Measurements from ENCODE around the gene TBX5.
A peak's percentile ranks its signal among the peaks of the same experiment; 100 is the strongest.

TBX5 gene

DNA sequence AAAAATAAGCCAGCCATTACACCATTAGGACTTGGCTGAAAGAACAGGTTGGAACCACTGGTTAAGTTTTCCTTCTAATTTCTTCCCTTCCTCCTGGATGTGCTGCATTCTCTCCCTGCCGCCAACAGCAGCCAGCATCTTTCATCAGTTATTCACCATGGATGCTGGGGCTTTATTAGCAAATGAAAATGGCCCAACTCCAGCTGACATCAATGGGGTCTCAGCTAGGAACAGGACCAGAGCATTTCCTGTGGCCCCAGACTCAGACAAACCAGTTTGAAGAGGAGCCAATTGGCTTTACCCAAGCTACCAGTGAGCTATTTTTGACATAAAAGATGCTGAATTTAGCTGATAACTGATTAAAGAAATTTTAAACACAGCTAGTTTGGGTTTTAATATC lies 26.0 kb upstream of the TBX5 start:
- DNase-seq: no peak

DNA sequence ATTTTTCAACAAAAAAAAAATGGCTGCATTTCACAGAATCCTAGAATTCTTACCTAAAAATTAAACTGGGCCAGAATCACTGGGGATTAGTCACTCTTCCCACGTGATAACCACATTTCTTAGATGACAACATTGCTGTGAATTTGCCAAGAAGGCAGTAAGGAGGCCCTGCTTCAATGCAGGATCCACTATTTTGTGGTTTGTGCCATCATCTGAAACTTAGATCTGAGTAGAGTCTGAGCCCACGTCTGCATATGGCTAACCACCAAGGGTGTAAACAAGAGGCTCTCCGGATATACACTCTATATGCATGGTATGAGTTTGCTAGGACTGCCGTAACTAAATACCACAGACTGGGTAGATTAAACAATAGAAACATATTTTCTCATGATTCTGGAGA lies 24.4 kb upstream of the TBX5 start:
- no peak for DNase-seq

GRCh38 chr12:114425031-114425626 lies 19.2 kb upstream of the TBX5 start:
- DNase-seq: no peak

DNA sequence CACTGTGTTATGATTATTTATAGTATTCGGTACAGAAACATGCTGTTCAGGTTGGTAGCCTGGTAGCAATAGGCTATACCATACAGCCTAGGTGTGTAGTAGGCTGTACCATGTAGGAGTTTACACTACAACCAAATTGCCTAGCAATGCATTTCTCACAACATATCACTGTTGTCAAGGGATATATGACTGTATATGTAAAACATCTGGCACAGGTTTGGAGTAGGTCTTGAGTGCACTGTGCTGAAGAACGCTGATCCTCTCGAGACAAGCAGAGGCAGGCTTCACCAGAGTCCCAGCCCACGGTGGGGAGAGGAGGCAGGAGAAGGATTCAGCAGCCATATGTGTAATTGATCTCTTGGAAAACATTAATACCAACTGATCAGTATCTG lies 15.0 kb upstream of the TBX5 start:
- no peak for DNase-seq

- DNase-seq: no peak
Measured at GRCh38 chr12:114420182-114420943, 14.4 kb upstream of the TBX5 start.

DNA sequence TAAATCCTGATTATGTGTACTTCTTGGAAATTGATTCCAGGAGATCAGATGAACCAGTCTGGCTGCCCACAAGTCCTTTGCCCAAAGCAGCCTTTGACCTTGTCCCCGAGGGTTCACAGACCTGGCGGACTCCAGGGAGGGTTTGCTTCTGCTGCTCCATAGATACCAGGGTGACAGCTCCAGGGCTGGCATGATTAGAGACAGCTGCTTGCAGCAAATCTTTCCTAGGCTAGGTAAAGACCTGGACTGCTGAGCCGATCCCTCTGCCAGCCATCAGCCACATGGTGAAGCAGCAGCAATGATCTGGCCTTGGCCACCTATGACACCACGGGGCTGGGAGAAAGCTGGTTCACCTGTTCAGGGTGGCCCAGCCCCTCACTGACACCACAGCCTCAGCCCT lies 10.1 kb upstream of the TBX5 start:
- no peak for DNase-seq

- no peak for DNase-seq
Measured at GRCh38 chr12:114415525-114415868, 9.6 kb upstream of the TBX5 start.

GRCh38 chr12:114414866-114415524 lies 9.1 kb upstream of the TBX5 start:
- DNase-seq: no peak

DNA sequence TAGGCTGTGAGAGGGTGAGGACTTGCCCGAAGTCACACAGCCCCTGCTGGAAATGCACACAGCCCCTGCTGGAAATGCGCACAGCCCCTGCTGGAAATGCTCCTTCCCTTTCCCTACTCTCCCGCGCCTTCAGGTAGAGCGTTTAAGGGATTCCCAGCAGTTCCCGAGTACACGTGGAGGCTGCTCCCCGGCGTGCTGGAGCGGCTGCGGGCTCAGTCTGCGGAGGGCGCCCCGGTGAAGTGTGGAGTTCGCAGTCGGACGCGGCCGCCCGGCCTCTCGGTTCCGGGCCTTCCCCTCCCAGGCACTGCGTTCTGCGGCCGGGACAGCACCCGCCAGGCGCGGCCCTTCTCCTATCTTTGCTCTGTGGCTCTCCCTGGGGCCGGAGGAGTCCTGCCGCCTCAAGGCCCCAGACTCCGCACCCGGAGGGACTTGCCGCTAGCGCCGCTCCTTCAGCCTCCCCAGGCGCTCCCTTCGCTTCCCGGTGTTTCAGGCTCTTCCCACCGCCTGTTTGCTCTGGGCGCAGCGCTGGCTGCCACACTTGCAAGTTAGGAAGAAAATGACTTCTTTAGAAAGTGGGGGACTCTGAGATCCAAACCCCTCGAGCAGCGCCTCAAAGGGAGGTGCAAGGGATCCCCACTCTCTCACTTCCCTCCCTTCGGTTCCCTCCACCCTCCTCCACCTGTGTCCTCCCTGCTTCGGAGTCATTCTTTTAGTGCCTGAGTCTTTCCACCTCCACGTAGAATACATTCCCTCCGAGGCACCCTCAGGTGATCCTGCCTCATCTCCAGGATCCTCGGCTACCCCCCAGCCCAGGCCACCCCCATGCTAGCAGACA lies 8.3 kb upstream of the TBX5 start:
- DNase-seq: no peak

DNA sequence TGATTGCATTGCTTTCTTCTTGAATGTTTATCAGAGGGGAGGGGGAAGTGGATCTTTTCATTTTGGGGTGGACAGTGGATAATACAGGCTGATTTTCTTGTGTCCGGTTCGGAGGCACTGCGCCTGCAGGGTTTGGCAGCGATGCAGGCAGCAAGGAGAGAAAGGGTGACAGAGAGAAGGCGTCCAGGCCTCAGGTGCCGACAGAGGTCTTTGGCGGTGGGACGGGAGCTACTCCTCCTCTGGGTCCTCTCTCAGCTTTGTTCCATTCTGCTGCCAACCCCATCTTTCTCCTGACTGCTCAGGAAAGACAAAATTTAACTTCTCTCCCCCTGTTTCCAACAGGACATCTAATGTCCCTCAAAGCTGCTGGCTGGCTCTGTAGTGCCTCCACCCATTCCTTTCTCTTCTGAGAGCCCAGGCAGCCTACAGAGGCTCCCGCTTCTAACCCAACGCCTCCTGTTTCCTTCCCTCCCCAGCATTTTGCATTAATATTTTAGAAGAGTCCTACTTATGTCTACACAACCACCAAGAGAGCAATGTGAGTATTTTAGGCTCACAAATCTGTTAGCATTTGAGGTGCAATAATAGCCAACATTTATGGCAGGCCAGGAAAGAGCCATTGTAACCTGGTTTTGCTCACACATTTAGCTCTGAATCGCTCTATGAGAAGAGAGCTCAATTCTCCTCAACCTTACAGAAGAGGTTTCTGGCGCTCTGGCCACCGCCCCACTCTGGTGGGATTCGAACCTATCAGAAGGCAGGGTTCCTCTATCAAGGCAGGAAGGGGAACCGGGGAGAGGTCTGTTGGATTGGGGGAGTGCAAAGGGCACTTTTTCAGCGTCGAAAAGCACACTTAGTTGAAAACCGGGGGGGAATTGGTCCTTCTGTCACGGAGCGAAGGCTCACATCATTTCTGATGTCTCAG lies 7.1 kb upstream of the TBX5 start:
- no peak for DNase-seq

GRCh38 chr12:114412307-114412706 lies 6.4 kb upstream of the TBX5 start:
- no peak for DNase-seq

- no peak for DNase-seq
Measured at GRCh38 chr12:114411071-114411837, 5.3 kb upstream of the TBX5 start.

GRCh38 chr12:114409852-114410600 lies 4.1 kb upstream of the TBX5 start:
- no peak for DNase-seq

GRCh38 chr12:114408886-114409851 lies 3.2 kb upstream of the TBX5 start:
- DNase-seq: peak in 1 of 56 donors; percentile 6

- no peak for DNase-seq
Measured at GRCh38 chr12:114408471-114408885, 2.5 kb upstream of the TBX5 start.

DNA sequence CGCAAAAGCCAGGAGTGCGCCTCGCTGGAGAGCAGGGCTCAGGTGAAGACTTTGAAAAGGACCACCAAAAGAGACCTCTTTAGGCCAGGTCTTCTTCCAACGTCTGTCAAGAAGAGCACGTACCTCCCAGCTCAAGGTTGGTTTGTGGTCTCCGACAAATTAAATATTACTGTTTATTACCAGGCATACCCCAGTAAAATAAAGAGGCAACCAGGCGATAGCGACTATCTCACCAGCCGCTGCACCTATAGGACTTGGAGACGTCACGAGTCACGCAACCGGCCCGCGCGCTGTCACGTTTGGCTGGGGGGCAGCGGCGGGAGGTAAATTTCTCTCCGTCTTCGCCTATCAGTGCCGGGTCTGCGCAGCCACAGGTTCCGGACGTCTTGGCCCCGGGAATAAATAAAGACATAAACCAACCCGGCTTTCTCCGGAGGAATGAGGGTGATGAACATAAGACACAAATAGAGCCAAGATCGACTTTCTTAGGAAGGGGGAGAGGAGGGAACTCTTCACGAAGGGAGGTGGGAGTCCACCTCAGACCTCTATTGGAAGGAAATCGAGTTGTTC lies 2.0 kb upstream of the TBX5 start:
- DNase-seq: no peak

GRCh38 chr12:114406984-114407841 lies 1.3 kb upstream of the TBX5 start:
- no peak for DNase-seq
